Stimulated activated CD4-positive, alpha-beta T cell treated with anti-CD3 and anti-CD28 coated beads, Interleukin-4, amount 100 ng/mL, for 24 hours (primary cell): ENCODE data around the gene TIGD1.

Experiments
- DNase-seq: peaks from one replicate; pipeline ENCODE4 v3.0.0-alpha.2; 2020

The TIGD1 gene

GRCh38 chr2:232569541-232569940 lies 19.2 kb upstream of the TIGD1 start:
- DNase-seq = no peak

- no peak for DNase-seq
Observed at GRCh38 chr2:232568161-232568560, 17.8 kb upstream of the TIGD1 start.

GRCh38 chr2:232567721-232568120 lies 17.4 kb upstream of the TIGD1 start:
- no peak for DNase-seq

- DNase-seq = no peak
Observed at GRCh38 chr2:232563580-232563979, 13.2 kb upstream of the TIGD1 start.

GRCh38 chr2:232562515-232563151 lies 12.3 kb upstream of the TIGD1 start:
- no peak for DNase-seq

GRCh38 chr2:232556426-232556825 lies 6.1 kb upstream of the TIGD1 start:
- no peak for DNase-seq

- DNase-seq = no peak
Observed at GRCh38 chr2:232551776-232552175, 1.4 kb upstream of the TIGD1 start.

GRCh38 chr2:232551250-232551638 lies 887 bp upstream of the TIGD1 start:
- DNase-seq = no peak

- DNase-seq = no peak
Observed at GRCh38 chr2:232549655-232550353, 553 bp downstream of the TIGD1 start.

GRCh38 chr2:232547991-232548390 lies 2.4 kb downstream of the TIGD1 start:
- no peak for DNase-seq

GRCh38 chr2:232545511-232546375 lies 4.6 kb downstream of the TIGD1 start:
- DNase-seq = no peak

- DNase-seq = no peak
Observed at GRCh38 chr2:232544674-232545073, 5.7 kb downstream of the TIGD1 start.

- DNase-seq = no peak
Observed at GRCh38 chr2:232543928-232544631, 6.3 kb downstream of the TIGD1 start.

- DNase-seq = no peak
Observed at GRCh38 chr2:232543491-232543890, 6.9 kb downstream of the TIGD1 start.

- DNase-seq = no peak
Observed at GRCh38 chr2:232542715-232543467, 7.5 kb downstream of the TIGD1 start.

- no peak for DNase-seq
Observed at GRCh38 chr2:232541961-232542714, 8.2 kb downstream of the TIGD1 start.

GRCh38 chr2:232541195-232541960 lies 9.0 kb downstream of the TIGD1 start:
- DNase-seq = no peak

GRCh38 chr2:232540441-232541041 lies 9.8 kb downstream of the TIGD1 start:
- no peak for DNase-seq

GRCh38 chr2:232539298-232540231 lies 10.8 kb downstream of the TIGD1 start, which contains the start of gene CHRNG:
CHRNG (plus strand) TSS chr2:232539692; CDS start chr2:232539748, 56 bp downstream.
- no peak for DNase-seq
